IPS-NIHi7 (cell line): ENCODE data around the gene DYNC2H1.
A peak's percentile ranks its signal among the peaks of the same experiment; 100 is the strongest.
"Not testable (repeated sequence)": the region's sequence is repeated elsewhere in the genome, so short reads cannot be mapped to it uniquely, and the experiment has no call there.

Experiments
- DNase-seq: peaks from one replicate; pipeline ENCODE4 v3.0.0; 2012; ENCODE audit warnings: mixed read lengths; ENCODE audit errors: extremely low spot score

DYNC2H1 gene

GRCh38 chr11:103141986-103142385 lies 32.8 kb downstream of the DYNC2H1 start:
- not testable (repeated sequence) for DNase-seq

- DNase-seq, result no peak
Observed at GRCh38 chr11:103147627-103148026, 38.4 kb downstream of the DYNC2H1 start.

GRCh38 chr11:103157542-103157941 lies 48.3 kb downstream of the DYNC2H1 start:
- DNase-seq, result no peak

GRCh38 chr11:103164093-103164796 lies 55.0 kb downstream of the DYNC2H1 start:
- no peak for DNase-seq

GRCh38 chr11:103167166-103167565 lies 57.9 kb downstream of the DYNC2H1 start:
- no peak for DNase-seq

GRCh38 chr11:103170865-103171264 lies 61.6 kb downstream of the DYNC2H1 start:
- DNase-seq, result no peak

GRCh38 chr11:103175461-103176129 lies 66.4 kb downstream of the DYNC2H1 start:
- DNase-seq, result no peak

GRCh38 chr11:103183981-103184611 lies 74.9 kb downstream of the DYNC2H1 start:
- DNase-seq, result no peak

GRCh38 chr11:103202048-103202651 lies 92.9 kb downstream of the DYNC2H1 start:
- peak; percentile 35 for DNase-seq

GRCh38 chr11:103210543-103210942 lies 101.3 kb downstream of the DYNC2H1 start:
- no peak for DNase-seq

GRCh38 chr11:103215812-103216211 lies 106.6 kb downstream of the DYNC2H1 start:
- no peak for DNase-seq

- no peak for DNase-seq
Observed at GRCh38 chr11:103220133-103220532, 110.9 kb downstream of the DYNC2H1 start.

GRCh38 chr11:103222806-103223205 lies 113.6 kb downstream of the DYNC2H1 start:
- DNase-seq, result no peak

- DNase-seq, result no peak
Observed at GRCh38 chr11:103228807-103229206, 119.6 kb downstream of the DYNC2H1 start.

- DNase-seq, result no peak
Observed at GRCh38 chr11:103234974-103235373, 125.7 kb downstream of the DYNC2H1 start.

- no peak for DNase-seq
Observed at GRCh38 chr11:103241574-103241973, 132.3 kb downstream of the DYNC2H1 start.

GRCh38 chr11:103254123-103254522 lies 144.9 kb downstream of the DYNC2H1 start:
- DNase-seq, result no peak

GRCh38 chr11:103257360-103257759 lies 148.1 kb downstream of the DYNC2H1 start:
- DNase-seq, result peak; percentile 54

GRCh38 chr11:103266167-103266831 lies 157.1 kb downstream of the DYNC2H1 start:
- DNase-seq, result no peak

- DNase-seq, result no peak
Observed at GRCh38 chr11:103272876-103273275, 163.7 kb downstream of the DYNC2H1 start.

- no peak for DNase-seq
Observed at GRCh38 chr11:103274025-103274424, 164.8 kb downstream of the DYNC2H1 start.

- no peak for DNase-seq
Observed at GRCh38 chr11:103279821-103280220, 170.6 kb downstream of the DYNC2H1 start.
